AG09319 (cell line): Measurements from ENCODE around the gene ZFP82.

Source experiments
- DNase-seq: peaks from one replicate; pipeline ENCODE4 v3.0.0-alpha.2; 2010; ENCODE audit warnings: low read depth; ENCODE audit errors: extremely low read depth
- TF ChIP-seq, protein P1 (sequence below): IDR thresholded peaks from 2 replicates; pipeline ENCODE4 v1.5.1; 2011; ENCODE audit warnings: low read depth, mild to moderate bottlenecking, inconsistent platforms, low read length, moderate library complexity

The ZFP82 gene

GRCh38 chr19:36398571-36398970 lies 19.9 kb downstream of the ZFP82 start:
- TF ChIP-seq, protein P1, sequence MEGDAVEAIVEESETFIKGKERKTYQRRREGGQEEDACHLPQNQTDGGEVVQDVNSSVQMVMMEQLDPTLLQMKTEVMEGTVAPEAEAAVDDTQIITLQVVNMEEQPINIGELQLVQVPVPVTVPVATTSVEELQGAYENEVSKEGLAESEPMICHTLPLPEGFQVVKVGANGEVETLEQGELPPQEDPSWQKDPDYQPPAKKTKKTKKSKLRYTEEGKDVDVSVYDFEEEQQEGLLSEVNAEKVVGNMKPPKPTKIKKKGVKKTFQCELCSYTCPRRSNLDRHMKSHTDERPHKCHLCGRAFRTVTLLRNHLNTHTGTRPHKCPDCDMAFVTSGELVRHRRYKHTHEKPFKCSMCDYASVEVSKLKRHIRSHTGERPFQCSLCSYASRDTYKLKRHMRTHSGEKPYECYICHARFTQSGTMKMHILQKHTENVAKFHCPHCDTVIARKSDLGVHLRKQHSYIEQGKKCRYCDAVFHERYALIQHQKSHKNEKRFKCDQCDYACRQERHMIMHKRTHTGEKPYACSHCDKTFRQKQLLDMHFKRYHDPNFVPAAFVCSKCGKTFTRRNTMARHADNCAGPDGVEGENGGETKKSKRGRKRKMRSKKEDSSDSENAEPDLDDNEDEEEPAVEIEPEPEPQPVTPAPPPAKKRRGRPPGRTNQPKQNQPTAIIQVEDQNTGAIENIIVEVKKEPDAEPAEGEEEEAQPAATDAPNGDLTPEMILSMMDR = no peak
- DNase-seq = no peak

GRCh38 chr19:36392916-36393673 lies 25.3 kb downstream of the ZFP82 start:
- DNase-seq = no peak
- TF ChIP-seq, protein P1 = no peak

- no peak for DNase-seq
- TF ChIP-seq, protein P1 = no peak
Observed at GRCh38 chr19:36379510-36379819, 39.0 kb downstream of the ZFP82 start.

- peak; percentile 75 for DNase-seq
- TF ChIP-seq, protein P1 = peak; percentile 20
Observed at GRCh38 chr19:36378625-36379509, 39.6 kb downstream of the ZFP82 start, which contains the start of gene ZFP14. TSS of gene ZFP14 (minus strand) at chr19:36379201. CDS start at chr19:36367892, 11,309 bp downstream.

DNA sequence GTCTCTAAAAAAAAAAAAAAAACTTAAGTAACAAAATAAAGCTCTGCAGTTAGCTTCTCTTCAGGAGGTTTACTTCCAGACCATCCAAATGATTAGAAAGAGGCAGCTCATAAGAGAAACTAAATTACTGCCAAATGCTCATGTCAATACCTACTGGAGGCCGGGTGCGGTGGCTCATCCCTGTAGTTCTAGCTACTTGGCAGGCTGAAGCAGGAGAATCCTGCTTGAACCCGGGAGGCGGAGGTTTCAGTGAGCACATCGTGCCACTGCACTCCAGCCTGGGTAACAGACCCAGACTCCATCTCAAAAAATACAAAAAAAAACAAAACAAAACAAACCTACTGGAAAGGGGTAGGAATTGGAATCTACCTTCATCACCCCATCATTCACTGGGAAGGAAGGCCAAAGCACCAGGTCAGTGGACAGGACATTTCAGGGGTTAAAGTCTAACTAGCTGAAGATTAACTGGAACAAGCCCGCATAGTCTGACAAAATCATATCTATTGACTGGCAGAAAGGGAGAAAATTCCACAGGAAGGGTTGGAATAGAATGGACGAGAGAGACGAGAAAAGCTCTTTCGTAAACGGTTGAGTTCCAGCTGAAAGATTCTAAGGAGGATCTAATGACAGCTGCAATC lies 40.8 kb downstream of the ZFP82 start:
- TF ChIP-seq, protein P1 = no peak
- no peak for DNase-seq

GRCh38 chr19:36373638-36374156 lies 44.7 kb downstream of the ZFP82 start:
- TF ChIP-seq, protein P1 = no peak
- no peak for DNase-seq

GRCh38 chr19:36371886-36372285 lies 46.6 kb downstream of the ZFP82 start:
- TF ChIP-seq, protein P1 = no peak
- DNase-seq = no peak
